K562 (cell line): Measurements from ENCODE around the gene ARHGAP4. TPM values are rescaled to one million over a fixed set of nuclear protein-coding genes. Genes with fewer than 3 reads are reported as not detected.
A peak's percentile ranks its signal among the peaks of the same experiment; 100 is the strongest.

ENCODE experiments used
- CC2D1A ChIP-seq: fragments of 450-650 bp; IDR thresholded peaks from 2 replicates; pipeline ENCODE4 v1.6.1; 2017; ENCODE audit warnings: mild to moderate bottlenecking
- CHD4 ChIP-seq: fragments of 200-600 bp; sonication (generic); IDR thresholded peaks from 3 replicates; pipeline ENCODE4 v1.6.1; 2012; ENCODE audit warnings: low read depth, mild to moderate bottlenecking, mixed read lengths, low read length, inconsistent platforms; ENCODE audit not compliant: insufficient read depth, insufficient replicate concordance, poor library complexity, severe bottlenecking
- FOXJ3 ChIP-seq: sonication (generic); formaldehyde crosslinking; IDR thresholded peaks from 2 replicates; pipeline ENCODE4 v1.4.0; 2020; ENCODE audit warnings: mild to moderate bottlenecking, missing genetic modification reagents
- GABPB2 ChIP-seq: fragments of 250-450 bp; sonication (Bioruptor Pico); conservative IDR thresholded peaks from 2 replicates; pipeline ENCODE4 v1.5.1; 2021; ENCODE audit warnings: mild to moderate bottlenecking
- HIVEP1 ChIP-seq: fragments of 250-450 bp; sonication (Bioruptor Pico); IDR thresholded peaks from 2 replicates; pipeline ENCODE4 v1.4.0; 2020; ENCODE audit warnings: mild to moderate bottlenecking
- NFATC3 ChIP-seq: fragments of 450-650 bp; IDR thresholded peaks from 2 replicates; pipeline ENCODE4 v1.6.1; 2017; ENCODE audit warnings: mild to moderate bottlenecking
- OTX1 ChIP-seq: fragments of 450-650 bp; formaldehyde crosslinking; IDR thresholded peaks from 2 replicates; pipeline ENCODE4 v1.4.0; 2022; ENCODE audit warnings: mild to moderate bottlenecking
- PRMT5 ChIP-seq: sonication (generic); formaldehyde crosslinking; IDR thresholded peaks from 2 replicates; pipeline ENCODE4 v1.5.0; 2020; ENCODE audit warnings: missing genetic modification reagents
- PTBP1 ChIP-seq: fragments of 200-400 bp; formaldehyde crosslinking; IDR thresholded peaks from 2 replicates; pipeline ENCODE4 v1.6.1; 2017; ENCODE audit warnings: low read depth, low read length
- RUNX1 ChIP-seq: sonication (generic); IDR thresholded peaks from 2 replicates; pipeline ENCODE4 v1.6.1; 2016; ENCODE audit warnings: antibody characterized with exemption, low read depth
- SIX5 ChIP-seq, 2 experiments: IDR thresholded peaks; 2 replicates each; pipeline ENCODE4 v1.6.1; 2011; ENCODE audit warnings: low read length in 2 of 2, borderline replicate concordance in 1 of 2, low read depth in 1 of 2, mild to moderate bottlenecking in 1 of 2, moderate library complexity in 1 of 2; ENCODE audit not compliant: insufficient read depth in 1 of 2
- ZNF263 ChIP-seq: sonication (generic); formaldehyde crosslinking; IDR thresholded peaks from 2 replicates; pipeline ENCODE4 v1.8.0; 2022; ENCODE audit warnings: mild to moderate bottlenecking, missing genetic modification reagents, borderline replicate concordance
- polyA plus RNA-seq, 8 experiments: library from polyadenylated mRNA; depleted of rRNA in 4 of 8; stranded (reverse) in 5 of 8; unstranded in 3 of 8; fragments of >200 nt; fragmentation: Nextera tagmentation in 2 of 8; fragmentation: Illumina TruSeq in 1 of 8; extraction: Ambion mirVana in 2 of 8; extraction: Trizol in 1 of 8; gene quantifications; 2 replicates each; pipeline versions ENCODE4 v1.2.1 to v1.2.3, GENCODE V29; 2011 to 2014; ENCODE audit warnings: inconsistent platforms in 1 of 8, missing spikeins in 1 of 8
- total RNA-seq, 7 experiments: library from RNA; depleted of rRNA in 6 of 7; stranded (reverse); fragments of >200 nt in 6 of 7; fragmentation: Illumina TruSeq in 2 of 7; extraction: Trizol in 2 of 7; gene quantifications; 2 replicates each; pipeline versions ENCODE4 v1.2.1 to v1.2.3, GENCODE V29; 2011 to 2021; ENCODE audit warnings: low replicate concordance in 1 of 7
- TF ChIP-seq, protein P1 (sequence below): fragments of 250-450 bp; sonication (Bioruptor Pico); IDR thresholded peaks from 2 replicates; pipeline ENCODE4 v1.8.0; 2021; ENCODE audit warnings: mild to moderate bottlenecking, moderate library complexity
- TF ChIP-seq, protein P2 (sequence below): fragments of 450-650 bp; IDR thresholded peaks from 2 replicates; pipeline ENCODE4 v1.6.1; 2017; ENCODE audit warnings: antibody characterized with exemption
- TF ChIP-seq, protein P3 (sequence below): fragments of 450-650 bp; IDR thresholded peaks from 2 replicates; pipeline ENCODE4 v1.7.0; 2016; ENCODE audit warnings: borderline replicate concordance
- TF ChIP-seq, protein P4 (sequence below): sonication (generic); formaldehyde crosslinking; IDR thresholded peaks from 2 replicates; pipeline ENCODE4 v1.8.0; 2022; ENCODE audit warnings: mild to moderate bottlenecking, missing genetic modification reagents

The ARHGAP4 gene
- total and polyA plus RNA-seq, 9 of the 15 experiments (the other 6 are each of a cell fraction or from before 2014, with no cell fraction given): 0.30 to 81.8 (median 13.5) TPM

DNA sequence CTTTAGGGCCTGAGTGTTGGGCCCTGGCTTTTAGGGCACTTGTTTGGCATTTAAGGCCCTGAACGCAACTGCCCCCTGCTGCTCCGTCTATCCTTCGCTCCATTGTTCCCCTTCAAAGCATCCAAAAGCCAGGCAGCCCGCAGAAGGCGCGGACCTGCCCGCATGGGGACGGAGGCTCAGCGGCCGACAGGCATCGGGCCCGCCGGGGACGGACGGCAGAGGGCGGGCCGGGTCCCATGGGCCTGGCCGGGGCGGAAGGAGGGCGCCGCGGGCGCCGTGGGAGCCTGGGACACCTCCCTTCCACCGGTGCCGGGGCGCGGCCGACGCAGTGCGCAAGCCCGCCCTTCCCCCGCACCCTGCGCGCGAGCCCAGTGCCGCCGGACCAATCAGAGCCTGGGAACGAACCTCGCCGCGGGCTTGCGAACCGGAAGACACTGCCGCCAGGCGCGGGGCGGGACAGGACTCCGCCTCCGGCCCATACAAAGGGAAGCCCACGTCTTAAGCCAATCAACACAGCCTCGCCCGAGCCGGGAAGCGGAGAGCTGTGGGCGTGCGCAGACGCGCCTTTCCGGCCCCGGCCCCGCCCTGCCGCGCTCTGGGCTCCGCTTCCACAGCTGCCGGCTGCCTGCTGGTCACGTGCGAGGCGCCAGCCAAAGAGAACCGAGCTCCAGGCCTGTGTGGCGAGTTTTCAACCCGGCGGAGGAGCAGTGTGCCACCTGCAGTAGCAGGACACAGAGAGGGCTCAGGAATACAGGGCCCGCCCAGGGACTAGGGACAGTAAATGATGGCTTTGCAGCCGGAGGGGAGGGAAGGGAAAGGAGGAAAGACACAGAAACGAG, 2.1 kb upstream of the ARHGAP4 start (continued):
- TF ChIP-seq, protein P1, sequence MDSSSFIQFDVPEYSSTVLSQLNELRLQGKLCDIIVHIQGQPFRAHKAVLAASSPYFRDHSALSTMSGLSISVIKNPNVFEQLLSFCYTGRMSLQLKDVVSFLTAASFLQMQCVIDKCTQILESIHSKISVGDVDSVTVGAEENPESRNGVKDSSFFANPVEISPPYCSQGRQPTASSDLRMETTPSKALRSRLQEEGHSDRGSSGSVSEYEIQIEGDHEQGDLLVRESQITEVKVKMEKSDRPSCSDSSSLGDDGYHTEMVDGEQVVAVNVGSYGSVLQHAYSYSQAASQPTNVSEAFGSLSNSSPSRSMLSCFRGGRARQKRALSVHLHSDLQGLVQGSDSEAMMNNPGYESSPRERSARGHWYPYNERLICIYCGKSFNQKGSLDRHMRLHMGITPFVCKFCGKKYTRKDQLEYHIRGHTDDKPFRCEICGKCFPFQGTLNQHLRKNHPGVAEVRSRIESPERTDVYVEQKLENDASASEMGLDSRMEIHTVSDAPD (CRISPR knock-in tag): no peak
- no peak for TF ChIP-seq SIX5 (IDR thresholded peaks at IDR 0.05; ENCODE audit: borderline replicate concordance in 1 of 2, insufficient read depth in 1 of 2, low read depth in 1 of 2, low read length in 2 of 2)
- 0 out of 2 replicates have a peak, but pooled peaks have one; percentile 16 for TF ChIP-seq PTBP1
- TF ChIP-seq, protein P2, sequence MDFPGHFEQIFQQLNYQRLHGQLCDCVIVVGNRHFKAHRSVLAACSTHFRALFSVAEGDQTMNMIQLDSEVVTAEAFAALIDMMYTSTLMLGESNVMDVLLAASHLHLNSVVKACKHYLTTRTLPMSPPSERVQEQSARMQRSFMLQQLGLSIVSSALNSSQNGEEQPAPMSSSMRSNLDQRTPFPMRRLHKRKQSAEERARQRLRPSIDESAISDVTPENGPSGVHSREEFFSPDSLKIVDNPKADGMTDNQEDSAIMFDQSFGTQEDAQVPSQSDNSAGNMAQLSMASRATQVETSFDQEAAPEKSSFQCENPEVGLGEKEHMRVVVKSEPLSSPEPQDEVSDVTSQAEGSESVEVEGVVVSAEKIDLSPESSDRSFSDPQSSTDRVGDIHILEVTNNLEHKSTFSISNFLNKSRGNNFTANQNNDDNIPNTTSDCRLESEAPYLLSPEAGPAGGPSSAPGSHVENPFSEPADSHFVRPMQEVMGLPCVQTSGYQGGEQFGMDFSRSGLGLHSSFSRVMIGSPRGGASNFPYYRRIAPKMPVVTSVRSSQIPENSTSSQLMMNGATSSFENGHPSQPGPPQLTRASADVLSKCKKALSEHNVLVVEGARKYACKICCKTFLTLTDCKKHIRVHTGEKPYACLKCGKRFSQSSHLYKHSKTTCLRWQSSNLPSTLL: no peak
- TF ChIP-seq OTX1 (CRISPR knock-in tag): no peak
- no peak for TF ChIP-seq PRMT5
- TF ChIP-seq, protein P3, sequence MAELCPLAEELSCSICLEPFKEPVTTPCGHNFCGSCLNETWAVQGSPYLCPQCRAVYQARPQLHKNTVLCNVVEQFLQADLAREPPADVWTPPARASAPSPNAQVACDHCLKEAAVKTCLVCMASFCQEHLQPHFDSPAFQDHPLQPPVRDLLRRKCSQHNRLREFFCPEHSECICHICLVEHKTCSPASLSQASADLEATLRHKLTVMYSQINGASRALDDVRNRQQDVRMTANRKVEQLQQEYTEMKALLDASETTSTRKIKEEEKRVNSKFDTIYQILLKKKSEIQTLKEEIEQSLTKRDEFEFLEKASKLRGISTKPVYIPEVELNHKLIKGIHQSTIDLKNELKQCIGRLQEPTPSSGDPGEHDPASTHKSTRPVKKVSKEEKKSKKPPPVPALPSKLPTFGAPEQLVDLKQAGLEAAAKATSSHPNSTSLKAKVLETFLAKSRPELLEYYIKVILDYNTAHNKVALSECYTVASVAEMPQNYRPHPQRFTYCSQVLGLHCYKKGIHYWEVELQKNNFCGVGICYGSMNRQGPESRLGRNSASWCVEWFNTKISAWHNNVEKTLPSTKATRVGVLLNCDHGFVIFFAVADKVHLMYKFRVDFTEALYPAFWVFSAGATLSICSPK: no peak
- no peak for TF ChIP-seq CC2D1A
- no peak for TF ChIP-seq RUNX1
- TF ChIP-seq NFATC3: no peak
- TF ChIP-seq HIVEP1 (CRISPR knock-in tag): no peak
- no peak for TF ChIP-seq GABPB2
- no peak; the same call in 1 of the 2 replicates for TF ChIP-seq ZNF263 (CRISPR knock-in tag)
- TF ChIP-seq FOXJ3 (CRISPR knock-in tag): no peak
- no peak for TF ChIP-seq CHD4
- TF ChIP-seq, protein P4, sequence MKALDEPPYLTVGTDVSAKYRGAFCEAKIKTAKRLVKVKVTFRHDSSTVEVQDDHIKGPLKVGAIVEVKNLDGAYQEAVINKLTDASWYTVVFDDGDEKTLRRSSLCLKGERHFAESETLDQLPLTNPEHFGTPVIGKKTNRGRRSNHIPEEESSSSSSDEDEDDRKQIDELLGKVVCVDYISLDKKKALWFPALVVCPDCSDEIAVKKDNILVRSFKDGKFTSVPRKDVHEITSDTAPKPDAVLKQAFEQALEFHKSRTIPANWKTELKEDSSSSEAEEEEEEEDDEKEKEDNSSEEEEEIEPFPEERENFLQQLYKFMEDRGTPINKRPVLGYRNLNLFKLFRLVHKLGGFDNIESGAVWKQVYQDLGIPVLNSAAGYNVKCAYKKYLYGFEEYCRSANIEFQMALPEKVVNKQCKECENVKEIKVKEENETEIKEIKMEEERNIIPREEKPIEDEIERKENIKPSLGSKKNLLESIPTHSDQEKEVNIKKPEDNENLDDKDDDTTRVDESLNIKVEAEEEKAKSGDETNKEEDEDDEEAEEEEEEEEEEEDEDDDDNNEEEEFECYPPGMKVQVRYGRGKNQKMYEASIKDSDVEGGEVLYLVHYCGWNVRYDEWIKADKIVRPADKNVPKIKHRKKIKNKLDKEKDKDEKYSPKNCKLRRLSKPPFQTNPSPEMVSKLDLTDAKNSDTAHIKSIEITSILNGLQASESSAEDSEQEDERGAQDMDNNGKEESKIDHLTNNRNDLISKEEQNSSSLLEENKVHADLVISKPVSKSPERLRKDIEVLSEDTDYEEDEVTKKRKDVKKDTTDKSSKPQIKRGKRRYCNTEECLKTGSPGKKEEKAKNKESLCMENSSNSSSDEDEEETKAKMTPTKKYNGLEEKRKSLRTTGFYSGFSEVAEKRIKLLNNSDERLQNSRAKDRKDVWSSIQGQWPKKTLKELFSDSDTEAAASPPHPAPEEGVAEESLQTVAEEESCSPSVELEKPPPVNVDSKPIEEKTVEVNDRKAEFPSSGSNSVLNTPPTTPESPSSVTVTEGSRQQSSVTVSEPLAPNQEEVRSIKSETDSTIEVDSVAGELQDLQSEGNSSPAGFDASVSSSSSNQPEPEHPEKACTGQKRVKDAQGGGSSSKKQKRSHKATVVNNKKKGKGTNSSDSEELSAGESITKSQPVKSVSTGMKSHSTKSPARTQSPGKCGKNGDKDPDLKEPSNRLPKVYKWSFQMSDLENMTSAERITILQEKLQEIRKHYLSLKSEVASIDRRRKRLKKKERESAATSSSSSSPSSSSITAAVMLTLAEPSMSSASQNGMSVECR: no peak; the same call in 1 of the 2 replicates
